HepG2 (cell line): ENCODE results near the gene FAM174A. TPM values are rescaled to one million over a fixed set of nuclear protein-coding genes. Genes with fewer than 3 reads are reported as not detected.

Experiments
- CBX1 ChIP-seq: IDR thresholded peaks from one replicate; pipeline ENCODE4 v1.6.1; 2016; ENCODE audit warnings: antibody characterized with exemption, low read depth
- DNMT1 ChIP-seq: sonication (generic); formaldehyde crosslinking; IDR thresholded peaks from 2 replicates; pipeline ENCODE4 v1.5.1; 2020; ENCODE audit warnings: mild to moderate bottlenecking, missing genetic modification reagents
- FOXA3 ChIP-seq: IDR thresholded peaks from 2 replicates; pipeline ENCODE4 v1.6.1; 2016; ENCODE audit warnings: missing genetic modification reagents, missing compliant biosample characterization
- FOXM1 ChIP-seq: sonication (generic); formaldehyde crosslinking; IDR thresholded peaks from 2 replicates; pipeline ENCODE4 v1.5.0; 2020; ENCODE audit warnings: missing genetic modification reagents
- HMG20B ChIP-seq: conservative IDR thresholded peaks from 2 replicates; pipeline ENCODE4 v1.6.1; 2016; ENCODE audit warnings: missing genetic modification reagents, missing compliant biosample characterization
- MEF2D ChIP-seq: sonication (generic); formaldehyde crosslinking; IDR thresholded peaks from 2 replicates; pipeline ENCODE4 v1.5.1; 2020; ENCODE audit warnings: mild to moderate bottlenecking, missing genetic modification reagents
- NR2F1 ChIP-seq, 2 experiments: fragments of 450-650 bp in 1 of 2; formaldehyde crosslinking in 1 of 2; IDR thresholded peaks; 2 replicates each; pipeline versions ENCODE4 v1.5.0 to v1.6.1; 2016 to 2020; ENCODE audit warnings: mild to moderate bottlenecking in 1 of 2, missing compliant biosample characterization in 1 of 2, missing genetic modification reagents in 1 of 2, moderate library complexity in 1 of 2
- PITX1 ChIP-seq: sonication (generic); formaldehyde crosslinking; IDR thresholded peaks from 2 replicates; pipeline ENCODE4 v1.5.1; 2020; ENCODE audit warnings: mild to moderate bottlenecking, missing genetic modification reagents
- RAD51 ChIP-seq: fragments of 450-650 bp; IDR thresholded peaks from 2 replicates; pipeline ENCODE4 v1.6.1; 2016; ENCODE audit warnings: borderline replicate concordance
- RFXANK ChIP-seq: IDR thresholded peaks from 2 replicates; pipeline ENCODE4 v1.6.1; 2016
- SALL2 ChIP-seq: sonication (generic); formaldehyde crosslinking; IDR thresholded peaks from 2 replicates; pipeline ENCODE4 v1.8.1; 2023; ENCODE audit warnings: mild to moderate bottlenecking, missing genetic modification reagents, inconsistent platforms
- SATB2 ChIP-seq: sonication (generic); formaldehyde crosslinking; IDR thresholded peaks from 2 replicates; pipeline ENCODE4 v1.5.0; 2020; ENCODE audit warnings: missing genetic modification reagents
- ZBTB21 ChIP-seq: sonication (generic); formaldehyde crosslinking; IDR thresholded peaks from 2 replicates; pipeline ENCODE4 v1.4.0; 2020; ENCODE audit warnings: missing genetic modification reagents
- ZBTB7A ChIP-seq: sonication (generic); formaldehyde crosslinking; IDR thresholded peaks from 2 replicates; pipeline ENCODE4 v1.8.0; 2022; ENCODE audit warnings: mild to moderate bottlenecking, missing genetic modification reagents
- ZFAT ChIP-seq: sonication (generic); formaldehyde crosslinking; conservative IDR thresholded peaks from 2 replicates; pipeline ENCODE4 v1.8.1; 2023; ENCODE audit warnings: missing genetic modification reagents, inconsistent platforms
- ZFP1 ChIP-seq: IDR thresholded peaks from 2 replicates; pipeline ENCODE4 v1.6.1; 2016
- ZFP36L2 ChIP-seq: sonication (generic); formaldehyde crosslinking; IDR thresholded peaks from 2 replicates; pipeline ENCODE4 v1.4.0; 2020; ENCODE audit warnings: missing genetic modification reagents
- ZFP41 ChIP-seq: sonication (generic); formaldehyde crosslinking; IDR thresholded peaks from 2 replicates; pipeline ENCODE4 v1.4.0; 2020; ENCODE audit warnings: mild to moderate bottlenecking, missing genetic modification reagents, borderline replicate concordance
- ZNF556 ChIP-seq: sonication (generic); formaldehyde crosslinking; IDR thresholded peaks from 2 replicates; pipeline ENCODE4 v1.4.0; 2020; ENCODE audit warnings: mild to moderate bottlenecking, missing genetic modification reagents, borderline replicate concordance
- ZNF776 ChIP-seq: sonication (generic); formaldehyde crosslinking; IDR thresholded peaks from 2 replicates; pipeline ENCODE4 v1.4.0; 2020; ENCODE audit warnings: mild to moderate bottlenecking, missing genetic modification reagents
- polyA plus RNA-seq, 8 experiments: library from polyadenylated mRNA; depleted of rRNA in 3 of 8; stranded (reverse) in 7 of 8; unstranded in 1 of 8; fragments of >200 nt; fragmentation: Illumina TruSeq in 4 of 8; extraction: Trizol in 4 of 8; gene quantifications; 2 replicates each; pipeline versions ENCODE4 v1.2.1 to v1.2.3, GENCODE V29; 2011 to 2016; ENCODE audit warnings: low read depth in 4 of 8, missing spikeins in 1 of 8, mixed read lengths in 1 of 8; ENCODE audit not compliant: insufficient read depth in 1 of 8
- total RNA-seq, 5 experiments: library from RNA; depleted of rRNA; stranded (reverse); fragments of >200 nt; fragmentation: Illumina TruSeq; extraction: Trizol; gene quantifications; 2 replicates each; pipeline ENCODE4 v1.2.3, GENCODE V29; 2016; ENCODE audit warnings: low read depth in 1 of 5
- TF ChIP-seq, protein P1 (sequence below): sonication (generic); formaldehyde crosslinking; IDR thresholded peaks from 2 replicates; pipeline ENCODE4 v1.5.0; 2020; ENCODE audit warnings: missing genetic modification reagents
- TF ChIP-seq, protein P2 (sequence below): sonication (generic); formaldehyde crosslinking; IDR thresholded peaks from 2 replicates; pipeline ENCODE4 v1.9.0; 2021; ENCODE audit warnings: missing genetic modification reagents, mild to moderate bottlenecking, borderline replicate concordance
- TF ChIP-seq, protein P3 (sequence below): sonication (generic); formaldehyde crosslinking; IDR thresholded peaks from 2 replicates; pipeline ENCODE4 v1.5.0; 2020; ENCODE audit warnings: mild to moderate bottlenecking, missing genetic modification reagents
- TF ChIP-seq, protein P4 (sequence below): sonication (generic); formaldehyde crosslinking; IDR thresholded peaks from 2 replicates; pipeline ENCODE4 v1.4.0; 2020; ENCODE audit warnings: mild to moderate bottlenecking, missing genetic modification reagents

The FAM174A gene
- total and polyA plus RNA-seq, 2 of the 13 experiments (the other 11 are each of a cell fraction or from before 2014, with no cell fraction given): 6.8 to 7.8 TPM

DNA sequence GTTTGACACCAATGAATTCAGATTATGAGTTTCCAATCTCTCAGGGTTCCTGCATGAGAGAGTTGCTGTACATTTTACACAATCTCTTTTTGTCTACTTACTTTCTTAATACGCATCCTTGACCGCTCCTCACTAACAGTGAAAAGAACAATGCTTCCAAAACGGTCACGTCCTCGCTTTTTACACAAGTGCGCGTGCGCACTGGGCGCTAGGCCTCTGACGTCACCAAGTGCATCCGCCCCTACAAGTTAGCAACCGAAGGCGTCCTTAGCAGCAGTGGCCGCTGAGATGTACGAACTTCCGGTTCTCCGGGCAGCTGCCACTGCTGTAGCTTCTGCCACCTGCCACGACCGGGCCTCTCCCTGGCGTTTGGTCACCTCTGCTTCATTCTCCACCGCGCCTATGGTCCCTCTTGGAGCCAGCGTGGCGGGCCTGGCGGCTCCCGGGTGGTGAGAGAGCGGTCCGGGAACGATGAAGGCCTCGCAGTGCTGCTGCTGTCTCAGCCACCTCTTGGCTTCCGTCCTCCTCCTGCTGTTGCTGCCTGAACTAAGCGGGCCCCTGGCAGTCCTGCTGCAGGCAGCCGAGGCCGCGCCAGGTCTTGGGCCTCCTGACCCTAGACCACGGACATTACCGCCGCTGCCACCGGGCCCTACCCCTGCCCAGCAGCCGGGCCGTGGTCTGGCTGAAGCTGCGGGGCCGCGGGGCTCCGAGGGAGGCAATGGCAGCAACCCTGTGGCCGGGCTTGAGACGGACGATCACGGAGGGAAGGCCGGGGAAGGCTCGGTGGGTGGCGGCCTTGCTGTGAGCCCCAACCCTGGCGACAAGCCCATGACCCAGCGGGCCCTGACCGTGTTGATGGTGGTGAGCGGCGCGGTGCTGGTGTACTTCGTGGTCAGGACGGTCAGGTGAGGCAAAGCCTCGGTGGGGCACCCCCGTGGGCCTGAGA, at the start of gene FAM174A (continued):
- TF ChIP-seq, protein P1, sequence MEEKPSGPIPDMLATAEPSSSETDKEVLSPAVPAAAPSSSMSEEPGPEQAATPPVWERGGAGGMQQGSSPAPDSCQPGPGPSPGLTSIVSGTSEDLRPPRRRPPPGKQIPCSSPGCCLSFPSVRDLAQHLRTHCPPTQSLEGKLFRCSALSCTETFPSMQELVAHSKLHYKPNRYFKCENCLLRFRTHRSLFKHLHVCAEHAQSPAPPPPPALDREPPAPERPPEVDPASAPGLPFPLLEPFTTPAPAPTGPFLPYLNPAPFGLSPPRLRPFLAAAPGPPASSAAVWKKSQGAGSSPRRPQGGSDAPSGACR (CRISPR knock-in tag): peak; percentile 55; the same call in 1 of the 2 replicates
- TF ChIP-seq, protein P2, sequence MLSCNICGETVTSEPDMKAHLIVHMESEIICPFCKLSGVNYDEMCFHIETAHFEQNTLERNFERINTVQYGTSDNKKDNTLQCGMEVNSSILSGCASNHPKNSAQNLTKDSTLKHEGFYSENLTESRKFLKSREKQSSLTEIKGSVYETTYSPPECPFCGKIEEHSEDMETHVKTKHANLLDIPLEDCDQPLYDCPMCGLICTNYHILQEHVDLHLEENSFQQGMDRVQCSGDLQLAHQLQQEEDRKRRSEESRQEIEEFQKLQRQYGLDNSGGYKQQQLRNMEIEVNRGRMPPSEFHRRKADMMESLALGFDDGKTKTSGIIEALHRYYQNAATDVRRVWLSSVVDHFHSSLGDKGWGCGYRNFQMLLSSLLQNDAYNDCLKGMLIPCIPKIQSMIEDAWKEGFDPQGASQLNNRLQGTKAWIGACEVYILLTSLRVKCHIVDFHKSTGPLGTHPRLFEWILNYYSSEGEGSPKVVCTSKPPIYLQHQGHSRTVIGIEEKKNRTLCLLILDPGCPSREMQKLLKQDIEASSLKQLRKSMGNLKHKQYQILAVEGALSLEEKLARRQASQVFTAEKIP: no peak
- no peak for TF ChIP-seq HMG20B (CRISPR knock-in tag)
- no peak for TF ChIP-seq ZBTB7A (CRISPR knock-in tag)
- no peak for TF ChIP-seq ZFP1
- TF ChIP-seq, protein P3, sequence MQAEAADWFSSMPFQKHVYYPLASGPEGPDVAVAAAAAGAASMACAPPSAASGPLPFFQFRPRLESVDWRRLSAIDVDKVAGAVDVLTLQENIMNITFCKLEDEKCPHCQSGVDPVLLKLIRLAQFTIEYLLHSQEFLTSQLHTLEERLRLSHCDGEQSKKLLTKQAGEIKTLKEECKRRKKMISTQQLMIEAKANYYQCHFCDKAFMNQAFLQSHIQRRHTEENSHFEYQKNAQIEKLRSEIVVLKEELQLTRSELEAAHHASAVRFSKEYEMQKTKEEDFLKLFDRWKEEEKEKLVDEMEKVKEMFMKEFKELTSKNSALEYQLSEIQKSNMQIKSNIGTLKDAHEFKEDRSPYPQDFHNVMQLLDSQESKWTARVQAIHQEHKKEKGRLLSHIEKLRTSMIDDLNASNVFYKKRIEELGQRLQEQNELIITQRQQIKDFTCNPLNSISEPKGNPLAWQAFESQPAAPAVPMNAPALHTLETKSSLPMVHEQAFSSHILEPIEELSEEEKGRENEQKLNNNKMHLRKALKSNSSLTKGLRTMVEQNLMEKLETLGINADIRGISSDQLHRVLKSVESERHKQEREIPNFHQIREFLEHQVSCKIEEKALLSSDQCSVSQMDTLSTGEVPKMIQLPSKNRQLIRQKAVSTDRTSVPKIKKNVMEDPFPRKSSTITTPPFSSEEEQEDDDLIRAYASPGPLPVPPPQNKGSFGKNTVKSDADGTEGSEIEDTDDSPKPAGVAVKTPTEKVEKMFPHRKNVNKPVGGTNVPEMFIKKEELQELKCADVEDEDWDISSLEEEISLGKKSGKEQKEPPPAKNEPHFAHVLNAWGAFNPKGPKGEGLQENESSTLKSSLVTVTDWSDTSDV: no peak
- TF ChIP-seq ZNF776 (CRISPR knock-in tag): no peak
- TF ChIP-seq ZNF556 (CRISPR knock-in tag): peak; percentile 85
- no peak for TF ChIP-seq FOXA3 (CRISPR knock-in tag)
- TF ChIP-seq RFXANK: 0 out of 2 replicates have a peak, but pooled peaks have one; percentile 31
- peak; percentile 96 for TF ChIP-seq ZBTB21 (CRISPR knock-in tag)
- peak; percentile 68; the same call in 1 of the 2 replicates for TF ChIP-seq DNMT1
- TF ChIP-seq ZFP41 (CRISPR knock-in tag): no peak
- TF ChIP-seq CBX1: no peak
- TF ChIP-seq PITX1 (CRISPR knock-in tag): peak; percentile 62; the same call in 1 of the 2 replicates
- TF ChIP-seq ZFP36L2: no peak
- no peak for TF ChIP-seq ZFAT (CRISPR knock-in tag)
- no peak; the same call in 1 of the 2 replicates for TF ChIP-seq SALL2 (CRISPR knock-in tag)
- no peak for TF ChIP-seq RAD51
- no peak for TF ChIP-seq FOXM1 (CRISPR knock-in tag)
- no peak for TF ChIP-seq MEF2D (CRISPR knock-in tag)
- TF ChIP-seq, protein P4, sequence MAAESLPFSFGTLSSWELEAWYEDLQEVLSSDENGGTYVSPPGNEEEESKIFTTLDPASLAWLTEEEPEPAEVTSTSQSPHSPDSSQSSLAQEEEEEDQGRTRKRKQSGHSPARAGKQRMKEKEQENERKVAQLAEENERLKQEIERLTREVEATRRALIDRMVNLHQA (CRISPR knock-in tag): no peak
- TF ChIP-seq SATB2: 0 out of 2 replicates have a peak, but pooled peaks have one; percentile 44
- TF ChIP-seq NR2F1 (CRISPR knock-in tag; IDR thresholded peaks at IDR 0.05): no peak
